ENCODE results near the gene NLRC5.

GRCh38 chr16:57127836-57128235 lies 138.5 kb downstream of the NLRC5 start:
- TF ChIP-seq CTCF (IDR thresholded peaks at IDR 0.05; ENCODE audit: borderline replicate concordance, extremely low read depth, low read length, poor library complexity, severe bottlenecking) (no peak), EZH2 (IDR thresholded peaks at IDR 0.05; ENCODE audit: borderline replicate concordance, low read depth, low read length, severe bottlenecking) (no peak)

Measured in DND-41 (cell line).